GM19372 (cell line): ENCODE measurements around the gene CLDN5.

Source experiments
- ATAC-seq: cut with Tn5 transposase; IDR thresholded peaks from one replicate; pipeline ENCODE4 v1.9.1; 2021; ENCODE audit warnings: mild to moderate bottlenecking, low read depth, moderate library complexity; ENCODE audit not compliant: unreplicated experiment

The CLDN5 gene, protein sequence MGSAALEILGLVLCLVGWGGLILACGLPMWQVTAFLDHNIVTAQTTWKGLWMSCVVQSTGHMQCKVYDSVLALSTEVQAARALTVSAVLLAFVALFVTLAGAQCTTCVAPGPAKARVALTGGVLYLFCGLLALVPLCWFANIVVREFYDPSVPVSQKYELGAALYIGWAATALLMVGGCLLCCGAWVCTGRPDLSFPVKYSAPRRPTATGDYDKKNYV

GRCh38 chr22:19524170-19525115 lies at the start of gene CLDN5:
Gene CLDN5 (minus strand): TSS chr22:19524410. CDS start chr22:19524255, 155 bp downstream.
- ATAC-seq, result no peak

DNA sequence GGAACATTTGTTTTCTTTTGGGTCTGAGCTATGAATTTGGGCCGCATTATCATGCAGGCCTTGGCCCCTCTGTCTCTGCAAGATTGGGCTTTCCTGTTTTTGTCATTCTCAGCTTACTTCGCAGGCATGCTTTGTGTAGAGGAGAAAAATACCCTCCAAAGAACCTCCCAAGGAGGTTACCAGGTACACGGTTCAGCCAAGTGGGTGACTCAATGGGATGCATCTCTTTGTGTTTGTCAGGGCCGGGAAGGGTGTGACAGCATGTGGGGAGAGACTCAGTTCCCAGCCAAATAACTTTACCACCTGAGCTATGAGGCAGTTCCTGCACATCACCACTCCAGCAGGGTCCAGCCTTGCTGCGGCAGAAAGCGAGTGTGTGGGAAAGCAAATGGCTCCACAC lies 47.8 kb upstream of the CLDN5 start:
- no peak for ATAC-seq

GRCh38 chr22:19571207-19571795 lies 47.1 kb upstream of the CLDN5 start:
- no peak for ATAC-seq

- ATAC-seq, result no peak
Measured at GRCh38 chr22:19569976-19570375, 45.8 kb upstream of the CLDN5 start.

- no peak for ATAC-seq
Measured at GRCh38 chr22:19569276-19569640, 45.0 kb upstream of the CLDN5 start.

GRCh38 chr22:19568337-19569275 lies 44.4 kb upstream of the CLDN5 start:
- ATAC-seq, result no peak

GRCh38 chr22:19567157-19568009 lies 43.2 kb upstream of the CLDN5 start:
- no peak for ATAC-seq

- ATAC-seq, result no peak
Measured at GRCh38 chr22:19566279-19567156, 42.3 kb upstream of the CLDN5 start.

GRCh38 chr22:19565382-19566278 lies 41.4 kb upstream of the CLDN5 start:
- no peak for ATAC-seq

- no peak for ATAC-seq
Measured at GRCh38 chr22:19559956-19560355, 35.7 kb upstream of the CLDN5 start.

- ATAC-seq, result no peak
Measured at GRCh38 chr22:19559324-19559811, 35.2 kb upstream of the CLDN5 start.

DNA sequence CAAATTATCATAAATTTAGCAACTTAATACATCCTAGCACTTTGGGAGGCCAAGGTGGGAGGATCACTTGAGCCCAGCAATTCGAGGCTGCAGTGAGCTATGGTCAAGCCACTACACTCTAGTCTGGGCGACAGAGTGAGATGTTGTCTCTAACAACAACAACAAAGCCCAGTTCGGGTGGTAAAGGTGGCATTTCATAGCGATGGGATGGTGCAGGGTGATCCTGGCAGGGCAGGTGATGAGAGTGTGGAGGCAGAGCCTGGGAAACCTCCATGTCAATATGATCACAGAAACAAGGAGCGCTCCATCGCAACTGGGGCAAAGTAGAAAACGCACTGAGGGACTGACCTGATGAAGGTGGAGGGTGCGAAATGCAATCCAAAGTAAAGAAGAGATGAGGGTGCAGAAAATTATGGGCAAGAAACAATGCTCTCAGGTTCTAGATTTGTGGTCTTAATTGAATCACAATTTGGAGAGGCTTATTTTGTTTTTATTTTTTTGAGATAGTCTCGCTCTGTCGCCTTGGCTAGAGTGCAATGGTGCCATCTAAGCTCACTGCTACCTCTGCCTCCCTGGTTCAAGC lies 32.8 kb upstream of the CLDN5 start:
- no peak for ATAC-seq

DNA sequence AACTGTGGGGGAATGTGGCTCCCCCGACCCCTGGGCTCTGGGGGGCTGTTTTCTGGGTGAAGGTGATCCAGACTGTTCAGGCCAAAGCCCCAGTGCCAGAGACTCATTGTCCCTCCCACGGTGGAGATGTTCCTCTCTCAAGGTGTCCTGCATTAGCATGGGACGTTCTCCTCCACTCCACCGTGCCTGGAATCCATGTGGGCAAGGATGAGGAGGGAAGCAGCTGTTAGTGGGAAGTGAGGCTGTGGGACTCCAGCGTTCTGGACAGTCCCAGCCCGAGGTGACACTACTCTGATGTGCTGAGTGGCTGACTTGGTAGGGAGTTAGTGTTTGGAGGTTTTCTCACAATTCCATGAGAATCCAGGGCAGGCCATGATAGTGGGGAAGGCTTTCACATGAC lies 31.4 kb upstream of the CLDN5 start:
- ATAC-seq, result no peak

DNA sequence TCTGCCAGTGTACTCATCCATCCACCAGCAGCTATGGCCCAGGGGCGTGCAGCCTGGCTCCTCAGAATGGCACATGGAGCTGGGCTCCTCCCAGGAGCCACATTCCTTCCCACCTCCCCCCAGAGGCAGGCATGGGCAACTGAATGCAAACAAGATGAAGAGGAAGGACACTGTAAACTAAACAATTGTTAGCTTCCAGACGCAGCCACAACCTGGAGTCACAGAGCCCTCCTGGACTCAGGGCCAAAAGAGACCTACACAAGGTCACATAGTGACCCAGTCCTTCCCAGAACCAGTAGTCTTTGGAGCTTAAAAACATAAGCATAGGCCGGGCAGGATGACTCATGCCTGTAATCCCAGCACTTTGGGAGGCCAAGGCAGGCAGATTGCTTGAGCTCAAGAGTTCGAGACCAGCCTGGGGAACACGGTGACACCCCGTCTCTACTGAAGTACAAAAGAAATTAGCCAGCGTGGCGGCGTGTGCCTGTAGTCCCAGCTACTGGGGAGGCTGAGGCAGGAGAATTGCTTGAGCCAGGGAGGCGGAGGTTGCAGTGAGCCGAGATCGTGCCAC lies 30.7 kb upstream of the CLDN5 start:
- ATAC-seq, result no peak

- ATAC-seq, result no peak
Measured at GRCh38 chr22:19553201-19553600, 29.0 kb upstream of the CLDN5 start.

DNA sequence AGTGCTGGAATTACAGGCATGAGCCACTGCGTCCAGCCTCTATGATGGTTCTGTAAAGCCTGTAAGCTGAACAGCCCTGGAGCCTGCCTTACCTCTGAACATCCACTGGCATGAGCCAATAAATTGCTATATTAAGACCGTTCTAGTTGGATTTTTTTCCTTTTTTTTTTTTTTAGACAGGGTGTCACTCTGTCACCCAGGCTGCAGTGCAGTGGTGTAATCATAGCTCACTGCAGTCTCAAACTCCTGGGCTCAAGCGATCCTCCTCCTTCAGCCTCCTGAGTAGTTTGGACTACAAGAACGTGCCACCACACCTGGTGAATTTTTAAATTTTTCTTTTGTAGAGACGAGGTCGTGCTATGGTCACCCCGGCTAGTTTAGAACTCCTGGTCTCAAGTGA lies 26.2 kb upstream of the CLDN5 start:
- no peak for ATAC-seq

DNA sequence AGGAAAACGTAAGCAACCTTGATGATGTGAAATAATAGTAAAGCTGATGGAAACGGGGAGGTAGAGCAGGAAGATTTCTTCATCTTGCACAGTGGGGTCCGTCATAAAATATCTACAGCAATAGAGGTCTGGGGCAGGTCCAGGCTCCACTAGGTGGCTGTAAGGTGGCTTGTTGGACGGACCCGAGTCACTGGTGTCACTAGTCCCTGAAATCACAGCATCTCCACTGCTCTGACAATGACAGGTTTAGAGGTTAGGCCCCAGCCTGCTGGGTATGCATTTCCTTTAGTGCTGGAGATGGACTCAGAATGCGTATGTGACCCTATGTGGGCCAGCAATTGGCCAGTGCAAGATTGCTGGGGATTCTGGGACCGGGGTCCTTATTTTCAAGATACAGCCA lies 25.2 kb upstream of the CLDN5 start:
- no peak for ATAC-seq
